ENCODE measurements around the gene GRK2. TPM values are rescaled to one million over a fixed set of nuclear protein-coding genes. Genes with fewer than 3 reads are reported as not detected.

Gene GRK2
- total and polyA plus RNA-seq, 2 donors (not counting 1 experiment from before 2014, with no cell fraction given), result 294 to 534 TPM

Other genes starting within 250 kb of the GRK2 start
- gene SYT12, start 243.3 kb upstream of the GRK2 start, total RNA-seq, result not detected in 2 replicates
- gene SYT12, start 243.3 kb upstream of the GRK2 start, polyA plus RNA-seq, result not detected in 2 replicates
- 0.42 TPM in 1 of 2 replicates, not detected in the other for gene RHOD, start 209.6 kb upstream of the GRK2 start, total RNA-seq
- gene RHOD, start 209.6 kb upstream of the GRK2 start, polyA plus RNA-seq, result 0.33 and 0.48 TPM in 2 replicates
- gene KDM2A, start 147.2 kb upstream of the GRK2 start, total RNA-seq, result 229 and 243 TPM in 2 replicates
- 123 and 132 TPM in 2 replicates for gene KDM2A, start 147.2 kb upstream of the GRK2 start, polyA plus RNA-seq
- 189 and 197 TPM in 2 replicates for gene ANKRD13D, start 22.8 kb downstream of the GRK2 start, total RNA-seq
- 217 and 252 TPM in 2 replicates for gene ANKRD13D, start 22.8 kb downstream of the GRK2 start, polyA plus RNA-seq
- 7.2 and 8.5 TPM in 2 replicates for gene SSH3, start 37.1 kb downstream of the GRK2 start, total RNA-seq
- 4.0 and 4.3 TPM in 2 replicates for gene SSH3, start 37.1 kb downstream of the GRK2 start, polyA plus RNA-seq
- 190 and 210 TPM in 2 replicates for gene POLD4, start 87.1 kb downstream of the GRK2 start, total RNA-seq
- 473 and 559 TPM in 2 replicates for gene POLD4, start 87.1 kb downstream of the GRK2 start, polyA plus RNA-seq
- gene CLCF1, start 107.1 kb downstream of the GRK2 start, total RNA-seq, result 44.6 and 46.6 TPM in 2 replicates
- 27.8 and 29.1 TPM in 2 replicates for gene CLCF1, start 107.1 kb downstream of the GRK2 start, polyA plus RNA-seq
- gene RAD9A, start 125.5 kb downstream of the GRK2 start, total RNA-seq, result 48.3 and 50.6 TPM in 2 replicates
- 55.3 and 76.8 TPM in 2 replicates for gene RAD9A, start 125.5 kb downstream of the GRK2 start, polyA plus RNA-seq
- gene PPP1CA, start 135.4 kb downstream of the GRK2 start, total RNA-seq, result 248 and 251 TPM in 2 replicates
- gene PPP1CA, start 135.4 kb downstream of the GRK2 start, polyA plus RNA-seq, result 121 and 218 TPM in 2 replicates
- gene TBC1D10C, start 137.6 kb downstream of the GRK2 start, total RNA-seq, result 317 and 339 TPM in 2 replicates
- 403 and 458 TPM in 2 replicates for gene TBC1D10C, start 137.6 kb downstream of the GRK2 start, polyA plus RNA-seq
- 24.1 and 25.9 TPM in 2 replicates for gene CARNS1, start 149.2 kb downstream of the GRK2 start, total RNA-seq
- gene CARNS1, start 149.2 kb downstream of the GRK2 start, polyA plus RNA-seq, result 41.1 and 52.1 TPM in 2 replicates
- 81.8 and 82.0 TPM in 2 replicates for gene RPS6KB2, start 162.0 kb downstream of the GRK2 start, total RNA-seq
- 115 and 131 TPM in 2 replicates for gene RPS6KB2, start 162.0 kb downstream of the GRK2 start, polyA plus RNA-seq
- 262 and 266 TPM in 2 replicates for gene PTPRCAP, start 171.2 kb downstream of the GRK2 start, total RNA-seq
- 353 and 565 TPM in 2 replicates for gene PTPRCAP, start 171.2 kb downstream of the GRK2 start, polyA plus RNA-seq
- 43.5 and 46.0 TPM in 2 replicates for gene CORO1B, start 177.0 kb downstream of the GRK2 start, total RNA-seq
- 12.3 and 24.6 TPM in 2 replicates for gene CORO1B, start 177.0 kb downstream of the GRK2 start, polyA plus RNA-seq
- gene GPR152, start 186.3 kb downstream of the GRK2 start, total RNA-seq, result not detected in 2 replicates
- 0.24 TPM in 1 of 2 replicates, not detected in the other for gene GPR152, start 186.3 kb downstream of the GRK2 start, polyA plus RNA-seq
- gene CABP4, start 188.9 kb downstream of the GRK2 start, total RNA-seq, result 5.2 and 7.5 TPM in 2 replicates
- gene CABP4, start 188.9 kb downstream of the GRK2 start, polyA plus RNA-seq, result 3.2 and 6.0 TPM in 2 replicates
- gene TMEM134, start 202.8 kb downstream of the GRK2 start, total RNA-seq, result 154 and 167 TPM in 2 replicates
- gene TMEM134, start 202.8 kb downstream of the GRK2 start, polyA plus RNA-seq, result 197 and 261 TPM in 2 replicates
- 120 and 127 TPM in 2 replicates for gene AIP, start 216.6 kb downstream of the GRK2 start, total RNA-seq
- gene AIP, start 216.6 kb downstream of the GRK2 start, polyA plus RNA-seq, result 176 and 205 TPM in 2 replicates
- gene PITPNM1, start 238.9 kb downstream of the GRK2 start, total RNA-seq, result 152 and 155 TPM in 2 replicates
- 136 and 166 TPM in 2 replicates for gene PITPNM1, start 238.9 kb downstream of the GRK2 start, polyA plus RNA-seq
- gene CDK2AP2, start 241.7 kb downstream of the GRK2 start, total RNA-seq, result 50.3 and 62.7 TPM in 2 replicates
- 109 and 112 TPM in 2 replicates for gene CDK2AP2, start 241.7 kb downstream of the GRK2 start, polyA plus RNA-seq

Data from B cell (primary cell).